Body of pancreas (tissue), 4 donors: ENCODE data around the gene STRADA.

Source experiments
- CTCF ChIP-seq, 7 experiments: fragments of 450-650 bp in 4 of 7; fragments of 200-600 bp in 3 of 7; sonication (generic) in 3 of 7; IDR thresholded peaks; one replicate each; pipeline ENCODE4 v1.5.1; 2016 to 2019; ENCODE audit warnings: antibody characterized with exemption in 7 of 7
- POLR2A ChIP-seq, 3 donors: fragments of 450-650 bp; IDR thresholded peaks; one replicate each; pipeline ENCODE4 v1.6.1; 2016; ENCODE audit warnings: antibody characterized with exemption in 3 of 3, mild to moderate bottlenecking in 2 of 3

GRCh38 chr17:63703029-63703428, 38.6 kb downstream of the STRADA start:
- TF ChIP-seq CTCF (IDR thresholded peaks at IDR 0.05) = no peak
- TF ChIP-seq POLR2A (IDR thresholded peaks at IDR 0.05) = no peak
